CD4-positive, alpha-beta T cell treated with Interleukin-6 for 4 hours (primary cell): Measurements from ENCODE around the gene CLIP3.
"Not testable (repeated sequence)": the region's sequence is repeated elsewhere in the genome, so short reads cannot be mapped to it uniquely, and the experiment has no call there.

Experiments
- DNase-seq: peaks from one replicate; pipeline ENCODE4 v3.0.0-alpha.2; 2020; ENCODE audit warnings: mixed read lengths

The CLIP3 gene

GRCh38 chr19:36032251-36033104, at the start of gene CLIP3:
TSS of gene CLIP3 (minus strand) at chr19:36032873. CDS start at chr19:36032357, 516 bp downstream.
- DNase-seq: peak; percentile 54

DNA sequence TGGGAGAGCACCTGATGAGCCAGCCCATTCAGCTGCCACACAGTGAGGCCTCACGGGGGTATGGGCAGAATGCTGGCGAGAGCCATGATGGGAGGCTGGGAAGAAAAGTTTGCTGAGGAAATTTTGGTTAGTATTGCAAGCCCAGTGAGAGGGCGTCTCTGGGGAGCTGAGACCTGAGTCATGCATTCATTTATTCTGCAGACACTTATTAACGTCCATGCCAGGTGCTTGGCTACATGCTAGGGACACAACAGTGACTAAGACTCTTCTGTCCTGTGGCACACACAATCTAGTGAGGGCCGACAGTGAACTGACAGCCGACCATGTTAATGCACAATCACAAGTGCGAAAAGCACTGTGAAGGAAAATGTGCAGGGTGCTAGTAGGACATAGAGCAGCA, 49.2 kb upstream of the CLIP3 start:
- DNase-seq: no peak

DNA sequence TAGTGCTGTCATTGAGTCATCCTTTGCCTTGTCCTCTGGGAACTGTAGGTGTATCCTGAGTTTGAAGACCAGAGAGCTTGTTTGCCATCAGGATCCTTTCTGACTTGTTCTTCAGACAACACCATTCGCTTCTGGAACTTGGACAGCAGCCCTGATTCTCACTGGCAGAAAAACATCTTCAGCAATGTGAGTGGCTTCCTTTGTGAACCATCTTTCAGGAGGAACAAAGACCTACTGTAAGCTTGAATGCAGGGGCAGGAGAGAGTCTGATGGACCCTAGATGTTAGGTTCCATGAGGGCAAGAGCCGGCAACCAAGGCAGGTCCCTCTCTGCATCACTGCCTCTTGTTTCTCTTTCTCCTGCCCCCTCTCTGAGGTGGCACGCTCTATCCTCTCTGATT, 48.7 kb upstream of the CLIP3 start:
- no peak for DNase-seq

GRCh38 chr19:36079389-36079945, 46.8 kb upstream of the CLIP3 start:
- DNase-seq: no peak

DNA sequence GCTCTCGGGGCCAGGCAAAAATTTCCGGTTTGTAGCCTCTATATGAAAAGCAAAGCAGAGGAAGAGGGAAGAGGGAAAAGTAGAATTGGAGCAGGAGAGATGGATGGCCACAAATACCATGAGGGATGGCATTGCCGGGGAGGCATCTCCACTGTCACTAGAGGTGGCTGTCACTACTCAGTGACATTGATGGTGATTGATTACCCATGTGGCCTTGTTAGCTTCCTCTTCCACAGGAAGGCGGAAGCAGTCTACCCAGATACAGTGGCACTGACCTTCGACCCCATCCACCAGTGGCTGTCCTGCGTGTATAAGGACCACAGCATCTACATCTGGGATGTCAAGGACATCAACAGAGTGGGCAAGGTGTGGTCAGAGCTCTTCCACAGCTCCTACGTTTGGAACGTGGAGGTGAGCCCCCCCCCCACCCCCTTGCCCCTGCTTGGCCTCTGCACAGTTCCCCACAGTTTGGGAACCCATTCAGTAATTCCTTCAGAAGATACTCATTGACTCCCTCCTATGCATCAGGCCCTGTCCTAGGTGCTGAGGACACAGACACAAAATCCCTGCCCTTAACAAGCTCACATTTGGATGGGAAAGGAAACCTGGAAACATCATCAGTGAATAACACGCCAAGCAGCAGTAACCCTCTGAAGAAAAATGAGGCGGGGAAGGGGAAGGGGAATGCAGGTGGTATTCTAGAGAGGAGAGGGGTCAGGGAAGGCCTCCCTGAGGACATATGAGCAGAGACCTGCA, 40.6 kb upstream of the CLIP3 start:
- no peak for DNase-seq

- DNase-seq: no peak
Observed at GRCh38 chr19:36072081-36072480, 39.4 kb upstream of the CLIP3 start.

- DNase-seq: not testable (repeated sequence)
Observed at GRCh38 chr19:36068810-36069499, 36.3 kb upstream of the CLIP3 start.

DNA sequence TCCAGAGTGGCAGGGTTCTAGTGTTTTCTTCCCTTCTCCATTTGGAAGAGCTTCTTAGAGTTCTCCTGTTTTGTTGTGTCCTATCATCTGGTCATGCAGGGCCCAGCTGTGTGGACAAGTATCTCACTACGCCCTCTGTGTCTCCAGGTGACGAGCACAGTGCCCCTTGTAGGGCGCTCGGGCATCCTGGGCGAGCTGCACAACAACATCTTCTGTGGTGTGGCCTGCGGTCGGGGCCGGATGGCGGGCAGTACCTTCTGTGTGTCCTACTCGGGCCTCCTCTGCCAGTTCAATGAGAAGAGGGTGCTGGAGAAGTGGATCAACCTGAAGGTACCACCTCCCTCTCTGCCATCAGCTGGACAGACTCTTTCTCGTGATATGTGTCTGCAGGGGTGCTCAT, 35.0 kb upstream of the CLIP3 start:
- no peak for DNase-seq

- DNase-seq: no peak
Observed at GRCh38 chr19:36064826-36065225, 32.2 kb upstream of the CLIP3 start.

DNA sequence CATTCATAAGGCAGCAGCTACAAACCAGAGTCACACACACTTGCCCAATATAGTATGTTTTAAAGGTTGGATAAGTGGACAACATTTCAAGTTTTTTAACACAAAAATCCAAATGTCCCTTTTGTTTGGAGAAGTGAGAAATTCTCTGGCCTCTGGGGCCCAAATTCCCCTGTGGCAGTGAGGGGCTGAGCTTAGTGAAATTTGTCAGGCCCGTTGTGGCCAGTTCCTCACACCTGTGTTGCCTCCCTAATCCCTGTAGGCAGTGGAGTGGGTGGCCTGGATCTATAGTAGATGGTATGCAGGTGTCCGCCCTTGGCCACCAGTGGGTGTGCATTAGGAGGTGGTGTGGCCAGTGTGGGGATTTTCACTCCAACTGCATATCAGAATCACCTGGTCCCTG, 28.7 kb upstream of the CLIP3 start:
- no peak for DNase-seq

DNA sequence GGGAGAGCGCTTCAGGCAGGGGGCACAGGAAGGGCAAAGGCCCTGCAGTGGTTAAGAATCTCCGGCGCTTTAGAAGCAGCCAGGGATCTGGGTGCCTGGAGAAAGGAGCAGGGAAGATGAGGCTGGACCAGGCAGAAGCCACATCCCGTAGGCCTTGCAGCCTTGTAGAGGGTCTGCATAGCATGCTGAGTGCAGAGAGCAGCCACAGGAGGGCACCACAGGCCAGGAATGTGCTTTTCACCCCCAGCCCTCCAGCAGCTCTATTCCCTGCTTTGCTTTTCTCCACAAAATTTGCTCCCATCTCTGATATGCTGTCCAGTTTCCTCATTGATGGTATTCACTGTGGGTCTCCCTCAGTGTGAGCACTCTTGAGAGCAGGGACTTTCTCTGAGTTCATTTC, 27.8 kb upstream of the CLIP3 start:
- DNase-seq: peak; percentile 16

DNA sequence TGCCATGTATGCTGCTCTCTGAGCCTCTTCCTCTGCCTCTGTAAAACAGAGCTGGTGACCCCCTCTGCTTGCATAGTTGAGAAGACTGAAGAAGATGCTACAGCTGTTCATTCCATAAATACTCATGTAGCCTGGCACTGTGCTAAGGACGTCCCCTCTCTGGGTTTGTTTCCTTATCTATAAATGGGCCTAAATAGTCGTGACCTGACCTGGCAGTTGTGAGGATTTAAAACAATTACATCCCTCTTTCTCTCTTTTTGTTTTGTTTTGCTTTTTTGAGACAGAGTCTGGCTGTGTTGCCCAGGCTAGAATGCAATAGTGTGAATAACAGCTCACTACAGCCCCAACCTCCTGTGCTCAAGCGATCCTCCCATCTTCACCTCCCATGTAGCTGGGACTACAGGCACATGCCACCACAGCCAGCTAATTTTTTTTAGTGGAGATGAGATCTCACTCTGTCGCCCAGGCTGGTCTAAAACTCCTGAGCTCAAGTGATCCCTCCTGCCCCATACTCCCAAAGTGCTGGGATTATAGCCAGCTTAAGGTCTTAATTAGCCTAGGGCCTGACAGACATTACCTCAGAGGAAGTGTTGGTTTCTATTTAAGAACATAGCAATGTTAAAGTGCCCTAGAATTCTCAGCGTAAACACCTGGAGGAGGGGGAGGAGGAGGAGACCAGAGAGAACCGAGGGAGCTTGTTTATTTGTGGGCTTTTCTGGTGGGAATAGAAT, 26.7 kb upstream of the CLIP3 start:
- no peak for DNase-seq

- no peak for DNase-seq
Observed at GRCh38 chr19:36058481-36059179, 26.0 kb upstream of the CLIP3 start.

- peak; percentile 95 for DNase-seq
Observed at GRCh38 chr19:36054733-36055686, 22.3 kb upstream of the CLIP3 start, which contains the start of gene WDR62. TSS of gene WDR62 (plus strand) at chr19:36054897. CDS start at chr19:36054972, 75 bp downstream.

DNA sequence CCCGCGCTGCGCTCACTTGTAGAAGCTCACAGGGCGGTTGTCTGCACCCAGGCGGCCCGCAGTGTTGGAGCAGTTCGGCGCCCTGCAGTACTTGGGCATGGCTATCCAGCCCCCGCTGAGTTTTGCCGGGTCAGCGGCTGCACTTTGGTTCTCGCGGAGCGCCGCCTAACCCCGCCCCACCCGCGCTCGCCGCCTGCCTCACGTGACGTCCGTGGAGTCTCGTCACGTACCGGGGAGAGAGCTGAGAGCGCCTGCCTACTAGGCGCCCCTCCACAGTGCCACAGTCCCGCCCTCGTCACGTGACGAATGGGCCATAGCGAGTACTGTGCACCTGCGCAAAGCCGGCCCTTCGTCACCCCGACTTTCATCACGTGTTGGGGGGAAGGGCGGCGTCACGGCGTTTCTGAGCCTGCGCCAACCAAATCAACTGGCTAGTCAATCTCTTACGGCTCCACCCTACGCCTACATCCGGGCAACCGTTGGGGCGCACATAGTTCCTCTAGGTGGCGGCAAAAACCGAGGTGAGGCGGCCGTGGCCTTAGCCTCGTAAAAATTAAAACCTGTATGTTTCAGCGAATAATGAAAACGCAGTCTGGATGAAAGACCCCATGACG, 21.6 kb upstream of the CLIP3 start, which contains the start of gene THAP8:
TSS of gene THAP8 (minus strand) at position 167 of the 614 bp plus-strand sequence. CDS start at position 99, 68 bp downstream.
- DNase-seq: peak; percentile 100

DNA sequence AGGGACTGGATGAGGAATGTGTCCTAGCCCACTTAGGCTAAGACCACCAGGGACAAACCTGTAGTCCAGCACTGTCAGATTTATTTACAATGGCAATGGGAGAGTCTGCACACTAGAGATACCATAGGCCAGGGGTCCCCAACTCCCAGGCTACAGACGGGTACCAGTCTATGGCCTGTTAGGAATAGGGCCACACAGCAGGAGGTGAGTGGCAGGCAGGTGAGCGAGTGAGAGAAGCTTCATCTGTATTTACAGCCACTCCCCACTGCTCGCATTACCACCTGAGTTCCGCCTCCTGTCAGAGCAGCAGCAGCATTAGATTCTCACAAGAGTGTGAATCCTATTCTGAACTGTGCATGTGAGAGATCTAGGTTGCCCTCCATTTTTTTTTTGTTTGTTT, 19.0 kb upstream of the CLIP3 start:
- no peak for DNase-seq

DNA sequence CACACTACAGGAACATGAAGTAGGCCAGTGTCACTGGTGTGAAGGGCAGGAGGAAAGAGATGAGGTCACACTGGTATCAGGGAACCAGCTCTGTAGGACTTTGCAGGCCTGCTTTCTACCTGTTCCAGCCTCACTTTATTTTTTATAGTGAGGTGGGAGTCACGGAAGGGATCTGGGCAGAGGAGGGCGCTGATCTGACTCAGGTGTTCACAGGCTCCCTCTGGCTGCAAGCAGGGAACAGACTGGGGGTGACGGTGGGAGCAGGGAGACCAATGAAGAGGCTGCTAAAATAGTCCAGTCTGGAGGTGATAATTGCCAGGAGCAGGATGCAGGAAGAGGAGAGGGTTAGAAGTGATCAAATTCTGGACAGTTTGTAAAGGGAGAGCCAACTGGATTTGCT, 18.6 kb upstream of the CLIP3 start:
- no peak for DNase-seq

DNA sequence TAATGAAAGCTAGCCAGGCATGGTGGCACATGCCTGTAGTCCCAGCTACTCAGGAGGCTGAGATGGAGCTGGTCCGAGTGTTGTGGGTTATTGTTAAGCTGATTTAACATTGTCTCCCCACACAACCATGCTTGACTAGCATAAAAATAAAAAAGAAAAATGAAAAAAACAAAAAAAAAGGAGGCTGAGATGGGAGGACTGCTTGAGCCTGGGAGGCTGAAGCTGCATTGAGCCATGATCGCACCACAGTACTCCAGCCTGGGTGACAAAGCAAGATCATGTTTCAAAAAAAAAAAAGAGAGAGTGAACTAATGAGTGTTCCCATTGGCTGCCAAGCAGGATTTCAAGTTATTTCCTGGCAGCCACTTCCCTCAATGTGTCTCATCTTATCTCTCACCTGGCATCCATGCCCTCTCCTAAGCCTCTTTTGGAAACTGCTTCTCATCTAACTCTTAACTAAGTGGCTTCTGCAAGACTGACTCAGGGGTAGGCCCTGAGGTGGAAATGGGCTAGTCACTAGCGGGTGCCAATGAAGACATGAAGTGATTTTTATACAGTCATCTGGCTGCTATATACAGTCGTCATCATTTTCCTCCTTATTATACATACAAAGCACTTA, 16.5 kb upstream of the CLIP3 start:
- DNase-seq: no peak

- no peak for DNase-seq
Observed at GRCh38 chr19:36047835-36048234, 15.2 kb upstream of the CLIP3 start.
